ENCODE results near the gene CTU1. TPM values are rescaled to one million over a fixed set of nuclear protein-coding genes. Genes with fewer than 3 reads are reported as not detected.

CTU1 gene
- total RNA-seq, 2 experiments from 2014 or later: 11.5 to 12.1 TPM

DNA sequence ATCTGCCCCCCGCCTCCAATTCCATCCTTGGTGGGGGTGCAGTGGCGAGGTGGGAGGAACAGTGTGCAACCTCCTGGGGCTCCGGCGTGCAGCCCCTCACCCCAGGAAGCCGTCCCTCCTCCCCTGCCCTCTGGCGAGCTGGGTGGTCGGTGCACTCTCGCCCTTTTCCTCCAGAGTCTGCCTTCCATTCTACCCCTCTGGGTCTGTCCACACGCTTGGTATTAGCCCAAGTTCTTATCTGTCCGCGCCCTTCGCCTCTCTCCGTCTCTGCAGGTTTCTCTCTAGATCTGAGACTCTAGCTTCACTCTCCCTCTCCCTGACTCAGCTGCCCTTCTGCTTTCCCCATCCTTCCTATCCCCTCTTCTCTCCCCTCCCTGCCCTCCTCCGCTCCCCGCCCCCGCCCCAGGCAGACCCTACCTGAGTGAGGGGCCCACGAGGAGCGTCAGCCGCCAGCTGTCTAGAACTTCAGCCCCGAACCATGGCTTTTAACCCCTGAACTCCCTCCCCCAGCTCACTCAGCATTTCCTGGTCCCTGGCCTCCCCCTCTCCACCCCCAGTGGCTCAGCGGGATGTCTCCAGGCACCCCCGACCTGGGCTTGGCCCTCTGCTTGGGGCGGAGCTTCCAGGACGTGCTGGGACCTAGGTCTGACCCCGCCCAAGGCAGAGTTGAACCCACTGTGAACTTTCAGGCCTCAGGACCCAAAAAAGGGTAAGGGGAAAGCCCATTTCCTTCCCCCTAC is 42.8 kb downstream of the CTU1 start:
- CTCF ChIA-PET: no interaction called here
- POLR2A ChIA-PET: interaction anchor here (0.6 kb wide), 1 partner anchor 88 kb away, joined by 3 read pairs; no protein-coding TSS in a partner anchor

DNA sequence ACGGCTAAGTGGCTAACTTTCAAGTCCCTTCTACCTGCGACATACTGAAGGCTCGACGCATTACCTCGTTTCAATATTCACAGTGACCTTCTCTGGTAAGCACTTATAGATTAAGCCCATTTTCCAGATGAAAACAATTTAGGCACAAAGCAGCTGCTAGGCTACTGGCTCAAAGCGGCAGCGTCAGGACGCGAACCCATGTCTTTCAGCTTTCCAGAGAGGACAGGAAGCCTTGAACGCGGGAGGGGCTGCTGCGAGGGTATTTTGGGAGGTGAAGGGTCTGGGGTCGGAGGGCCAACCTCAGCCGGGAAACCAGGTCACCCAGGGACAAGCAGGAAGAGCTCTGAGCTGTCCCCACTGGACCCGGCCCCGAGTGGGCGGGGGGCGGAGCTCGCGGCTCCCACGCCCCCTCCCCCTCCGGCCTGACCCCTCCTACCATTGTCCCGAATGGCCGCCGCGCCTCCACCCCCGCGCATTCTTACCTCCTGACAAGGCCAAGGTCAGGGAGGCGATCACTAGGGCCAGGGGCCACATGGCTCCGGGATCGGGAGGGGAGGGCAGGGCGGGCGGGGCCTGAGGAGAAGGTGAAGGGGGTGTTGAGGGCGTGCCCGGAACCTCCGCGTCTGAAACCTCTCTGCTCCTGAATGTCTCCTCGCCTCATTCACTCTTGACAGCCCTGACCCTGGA is 43.5 kb downstream of the CTU1 start, which contains the start of gene KLK13:
TSS of gene KLK13 (minus strand) at position 559 of the 687 bp plus-strand sequence. CDS start at position 534, 25 bp downstream.
- POLR2A ChIA-PET: interaction anchor here (0.6 kb wide), 1 partner anchor 89 kb away, joined by 3 read pairs; no protein-coding TSS in a partner anchor

DNA sequence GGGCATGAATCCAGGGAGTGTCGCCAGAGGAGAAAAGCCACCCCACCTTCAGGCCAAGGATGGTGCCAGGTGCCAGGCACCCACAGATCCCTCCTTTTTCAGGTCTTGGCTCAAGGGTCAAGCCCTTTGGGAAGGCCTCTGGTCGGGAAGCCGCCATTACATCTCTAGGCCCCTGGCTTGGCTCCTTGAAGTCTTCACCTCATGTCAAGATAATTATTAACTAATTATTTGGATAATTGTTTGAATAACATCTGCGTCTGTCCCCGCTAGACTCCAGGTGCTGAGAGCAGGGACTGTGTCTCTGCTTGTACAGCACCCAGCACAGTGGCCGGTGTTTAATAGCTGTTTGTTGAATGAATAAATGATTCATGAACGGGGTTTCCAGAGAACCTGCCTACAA is 44.5 kb downstream of the CTU1 start:
- CTCF ChIA-PET: no interaction called here
- POLR2A ChIA-PET: interaction anchor here (0.6 kb wide), 1 partner anchor 50 kb away, joined by 3 read pairs; no protein-coding TSS in a partner anchor

More for the DNA sequence above, 43.5 kb downstream of the CTU1 start, which contains the start of gene KLK13:
- CTCF ChIA-PET: no interaction called here

DNA sequence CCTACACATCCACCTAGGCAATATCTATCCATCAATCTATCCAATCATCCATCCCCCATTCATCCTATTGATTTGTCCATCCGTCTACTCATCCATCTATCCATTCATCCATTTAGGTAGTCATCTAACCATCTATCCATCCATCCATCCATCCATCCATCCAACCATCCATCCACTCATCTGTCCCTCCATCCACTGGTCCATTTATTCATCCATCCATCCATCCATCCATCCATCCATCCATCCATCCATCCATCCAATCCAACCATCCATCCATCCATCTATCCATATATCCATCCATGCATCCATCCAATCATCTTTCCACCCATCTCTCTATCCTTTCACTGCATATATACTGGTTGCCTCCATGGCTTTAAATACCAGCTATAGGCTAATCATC is 47.2 kb downstream of the CTU1 start:
- CTCF ChIA-PET: no interaction called here
- POLR2A ChIA-PET: interaction anchor here (0.6 kb wide), 1 partner anchor 356 kb away, joined by 3 read pairs; the partner anchor contains the start of gene SIGLEC10

DNA sequence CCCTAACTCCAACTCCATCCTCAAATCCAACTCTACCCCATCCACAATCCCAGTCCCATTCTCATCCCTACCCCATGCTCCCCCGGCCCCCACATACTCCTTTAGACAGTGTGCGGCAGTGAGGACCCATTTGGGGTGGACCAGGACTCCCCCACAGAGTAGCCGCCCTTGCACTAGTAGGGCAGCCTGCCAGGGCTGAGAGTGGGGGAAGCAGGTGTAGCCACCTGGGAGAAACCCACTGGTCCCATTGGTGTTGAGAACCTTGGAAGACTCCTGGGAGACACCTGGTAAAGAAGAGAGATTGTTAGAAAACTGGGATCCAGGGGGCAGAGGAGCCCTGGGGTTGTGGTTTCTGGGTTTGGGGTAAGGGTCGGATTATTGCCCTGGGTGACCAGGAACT is 47.9 kb downstream of the CTU1 start:
- POLR2A ChIA-PET: no interaction called here
- CTCF ChIA-PET: no interaction called here

DNA sequence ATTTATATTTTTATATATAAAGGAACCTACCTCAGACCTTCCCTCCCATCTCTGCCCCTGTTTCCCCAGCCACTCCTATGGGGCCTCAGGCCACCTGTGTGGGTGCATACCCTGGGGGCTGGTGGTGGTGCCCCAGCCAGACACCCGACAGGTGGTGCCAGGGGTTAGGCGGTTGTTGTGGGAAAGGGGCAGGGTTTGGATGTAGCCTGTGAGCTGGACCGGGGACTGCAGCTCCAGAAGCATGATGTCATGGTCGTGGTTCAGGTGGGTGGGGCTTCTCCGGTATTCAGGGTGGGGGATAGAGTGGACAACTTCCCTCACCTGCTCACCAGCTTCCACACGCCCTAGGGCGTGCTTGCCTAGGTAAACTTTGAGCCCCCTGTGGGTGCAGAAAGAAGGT is 48.5 kb downstream of the CTU1 start:
- CTCF ChIA-PET: no interaction called here
- POLR2A ChIA-PET: no interaction called here

DNA sequence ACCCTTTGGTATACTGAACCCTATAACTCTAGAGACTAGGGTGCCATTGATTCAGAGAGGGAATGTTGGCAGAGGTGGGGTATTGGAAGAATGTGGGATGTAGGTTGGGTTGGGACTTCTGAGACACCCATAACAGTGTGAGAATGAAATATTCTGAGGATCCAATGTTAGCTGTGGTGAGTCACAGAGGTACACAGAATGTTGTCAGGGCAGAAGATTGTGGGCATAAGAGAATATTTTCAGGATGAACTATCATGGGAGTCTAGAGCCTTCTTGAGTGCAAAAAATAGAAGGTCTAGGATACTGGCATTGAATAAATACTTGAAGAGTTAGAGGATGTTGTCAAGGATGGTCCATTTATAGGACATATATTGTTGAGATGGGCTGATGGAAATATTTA is 52.3 kb downstream of the CTU1 start:
- ChIA-PET POLR2A (no interaction called here), CTCF (no interaction called here)

Other genes with a start within 250 kb of the CTU1 start
- gene KLK2, start 235.0 kb downstream of the CTU1 start, total RNA-seq: not detected
- not detected for gene KLK4, start 197.0 kb downstream of the CTU1 start, total RNA-seq
- not detected for gene KLK5, start 155.4 kb downstream of the CTU1 start, total RNA-seq
- gene KLK6, start 138.8 kb downstream of the CTU1 start, total RNA-seq: not detected
- gene KLK7, start 124.5 kb downstream of the CTU1 start, total RNA-seq: not detected
- not detected for gene KLK8, start 106.8 kb downstream of the CTU1 start, total RNA-seq
- not detected for gene KLK10, start 88.7 kb downstream of the CTU1 start, total RNA-seq
- not detected for gene KLK11, start 81.8 kb downstream of the CTU1 start, total RNA-seq
- gene KLK12, start 73.4 kb downstream of the CTU1 start, total RNA-seq: not detected
- not detected for gene KLK13, start 43.3 kb downstream of the CTU1 start, total RNA-seq
- gene KLK14, start 25.5 kb downstream of the CTU1 start, total RNA-seq: under 1 TPM; 0.21 to 0.57 TPM
- gene SIGLEC9, start 16.5 kb upstream of the CTU1 start, total RNA-seq: under 1 TPM; 0.29 to 0.48 TPM
- gene SIGLEC7, start 33.9 kb upstream of the CTU1 start, total RNA-seq: not detected
- under 1 TPM in 1 of 2 experiments, not detected in 1; 0.13 TPM for gene CD33, start 116.7 kb upstream of the CTU1 start, total RNA-seq
- not detected for gene SIGLECL1, start 142.7 kb upstream of the CTU1 start, total RNA-seq
- under 1 TPM; 0.19 to 0.21 TPM for gene IGLON5, start 203.2 kb upstream of the CTU1 start, total RNA-seq
- 1 to 10 TPM; 3.3 to 3.8 TPM for gene VSIG10L, start 233.7 kb upstream of the CTU1 start, total RNA-seq